Measurements from ENCODE around the gene LIPH. TPM values are rescaled to one million over a fixed set of nuclear protein-coding genes. Genes with fewer than 3 reads are reported as not detected.

Gene LIPH
- total and polyA plus RNA-seq, 3 donors from 2014 or later = 4.2 to 18.0 (median 15.0) TPM

DNA sequence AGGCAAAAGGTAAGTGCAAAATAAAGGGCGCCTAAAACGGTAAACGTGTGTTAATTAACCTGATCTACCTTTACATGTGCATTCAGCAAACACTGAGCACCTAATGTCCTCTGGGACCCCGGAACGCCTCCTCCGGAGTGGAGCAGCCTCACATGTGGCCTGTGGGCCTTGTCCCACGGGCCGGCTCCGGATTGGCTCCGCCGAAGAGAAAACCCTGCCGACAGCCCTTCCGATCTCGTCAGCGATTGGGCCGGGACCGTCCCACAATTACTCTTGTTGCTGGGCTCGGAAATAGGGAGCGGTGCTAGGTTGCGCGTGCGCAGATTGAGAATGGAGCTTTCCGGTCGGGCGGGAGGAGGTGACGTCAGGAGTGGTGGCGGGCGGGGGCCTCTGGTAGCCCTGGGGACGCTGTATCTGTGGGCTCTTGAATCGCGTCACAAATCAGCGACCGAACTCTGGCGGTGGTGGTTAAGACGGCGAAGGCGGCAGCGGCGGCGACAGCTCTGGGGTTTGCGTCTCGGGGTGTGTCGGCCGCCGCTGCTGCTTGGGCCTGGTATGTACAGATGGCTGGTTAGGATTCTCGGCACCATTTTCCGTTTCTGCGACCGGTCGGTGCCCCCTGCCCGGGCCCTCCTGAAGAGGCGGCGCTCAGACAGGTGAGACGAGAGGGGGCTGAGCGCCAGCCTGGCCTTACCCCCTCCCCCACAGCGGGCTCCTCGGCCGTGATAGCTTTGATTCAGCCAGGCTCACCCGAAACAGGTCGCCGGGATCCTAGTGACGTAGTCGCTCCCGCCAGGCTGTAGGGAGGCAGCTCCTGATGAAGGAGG lies 33.7 kb upstream of the LIPH start, which contains the start of gene SENP2:
TSS of gene SENP2 (plus strand) at position 437 of the 827 bp plus-strand sequence. CDS start at position 556, 119 bp downstream.
- TF ChIP-seq, protein P1, sequence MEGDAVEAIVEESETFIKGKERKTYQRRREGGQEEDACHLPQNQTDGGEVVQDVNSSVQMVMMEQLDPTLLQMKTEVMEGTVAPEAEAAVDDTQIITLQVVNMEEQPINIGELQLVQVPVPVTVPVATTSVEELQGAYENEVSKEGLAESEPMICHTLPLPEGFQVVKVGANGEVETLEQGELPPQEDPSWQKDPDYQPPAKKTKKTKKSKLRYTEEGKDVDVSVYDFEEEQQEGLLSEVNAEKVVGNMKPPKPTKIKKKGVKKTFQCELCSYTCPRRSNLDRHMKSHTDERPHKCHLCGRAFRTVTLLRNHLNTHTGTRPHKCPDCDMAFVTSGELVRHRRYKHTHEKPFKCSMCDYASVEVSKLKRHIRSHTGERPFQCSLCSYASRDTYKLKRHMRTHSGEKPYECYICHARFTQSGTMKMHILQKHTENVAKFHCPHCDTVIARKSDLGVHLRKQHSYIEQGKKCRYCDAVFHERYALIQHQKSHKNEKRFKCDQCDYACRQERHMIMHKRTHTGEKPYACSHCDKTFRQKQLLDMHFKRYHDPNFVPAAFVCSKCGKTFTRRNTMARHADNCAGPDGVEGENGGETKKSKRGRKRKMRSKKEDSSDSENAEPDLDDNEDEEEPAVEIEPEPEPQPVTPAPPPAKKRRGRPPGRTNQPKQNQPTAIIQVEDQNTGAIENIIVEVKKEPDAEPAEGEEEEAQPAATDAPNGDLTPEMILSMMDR (IDR thresholded peaks at IDR 0.05) = no peak
- peak; percentile 46 for TF ChIP-seq POLR2A (IDR thresholded peaks at IDR 0.05)
- Histone ChIP-seq H3K4me3 (peak within 1 kb of the TSS; percentile 85 to 100), H3K27me3 (no peaks in the 10 kb centered on the region), H3K9me3 (no peaks in the 10 kb centered on the region), H3K27ac (peak within 1 kb of the TSS; percentile 90 to 97), H3K4me1 (peaks cover 5% of the 10 kb centered on the region), H3K36me3 (ENCODE audit: low read depth, missing control alignments) (no peaks in the 10 kb centered on the region)
- intact Hi-C loops (cut with DNase I; ENCODE audit: low total_unique reads) = no loop called here
- DNase-seq = peak; percentile 99
- 1% methylated on average over 10 to 56 of the region's 64 CpGs for WGBS, 2 donors

- intact Hi-C loops (cut with DNase I; ENCODE audit: low total_unique reads) = no loop called here
- Histone ChIP-seq H3K4me3 (peak overlapping the region; percentile 85 to 100), H3K27ac (peak overlapping the region; percentile 90 to 97), H3K4me1 (peaks cover 5% of the 10 kb centered on the region), H3K27me3 (no peaks in the 10 kb centered on the region), H3K9me3 (no peaks in the 10 kb centered on the region), H3K36me3 (ENCODE audit: low read depth, missing control alignments) (no peaks in the 10 kb centered on the region)
- TF ChIP-seq, protein P1 (IDR thresholded peaks at IDR 0.05) = no peak
- no peak for TF ChIP-seq POLR2A (IDR thresholded peaks at IDR 0.05)
- DNase-seq = no peak
- 19 to 20% methylated on average over 9 of the region's 9 CpGs for WGBS, 2 donors
Measured at GRCh38 chr3:185585518-185585858, 33.1 kb upstream of the LIPH start.

GRCh38 chr3:185584686-185585085 lies 32.3 kb upstream of the LIPH start:
- Histone ChIP-seq H3K9me3 (no peaks in the 10 kb centered on the region), H3K36me3 (ENCODE audit: low read depth, missing control alignments) (no peaks in the 10 kb centered on the region), H3K4me1 (peaks cover 5% of the 10 kb centered on the region), H3K4me3 (no peak overlapping the region), H3K27me3 (no peaks in the 10 kb centered on the region), H3K27ac (no peak overlapping the region)
- TF ChIP-seq POLR2A (IDR thresholded peaks at IDR 0.05) = no peak
- TF ChIP-seq, protein P1 (IDR thresholded peaks at IDR 0.05) = no peak
- DNase-seq = no peak
- WGBS, 2 donors = 77 to 86% methylated on average over 4 of the region's 4 CpGs
- intact Hi-C loops (cut with DNase I; ENCODE audit: low total_unique reads) = no loop called here

GRCh38 chr3:185583925-185584324 lies 31.5 kb upstream of the LIPH start:
- Histone ChIP-seq H3K4me1 (peaks cover 5% of the 10 kb centered on the region), H3K27me3 (no peaks in the 10 kb centered on the region), H3K27ac (no peak overlapping the region), H3K4me3 (no peak overlapping the region), H3K9me3 (no peaks in the 10 kb centered on the region), H3K36me3 (ENCODE audit: low read depth, missing control alignments) (no peaks in the 10 kb centered on the region)
- TF ChIP-seq, protein P1 (IDR thresholded peaks at IDR 0.05) = no peak
- TF ChIP-seq POLR2A (IDR thresholded peaks at IDR 0.05) = no peak
- intact Hi-C loops (cut with DNase I; ENCODE audit: low total_unique reads) = no loop called here
- 57 to 67% methylated on average over 6 of the region's 6 CpGs for WGBS, 2 donors
- DNase-seq = no peak

Data from testis (tissue), 3 donors.